Measurements from ENCODE around the gene TRPV5. TPM values are rescaled to one million over a fixed set of nuclear protein-coding genes. Genes with fewer than 3 reads are reported as not detected.
A peak's percentile ranks its signal among the peaks of the same experiment; 100 is the strongest.

The TRPV5 gene
- total RNA-seq, 1 donor from 2014 or later, result not detected

GRCh38 chr7:142872106-142872675, 61.4 kb downstream of the TRPV5 start:
- Mint-ChIP-seq H3K27me3 (ENCODE audit: unreplicated experiment) (no peaks in the 10 kb centered on the region), H3K4me3 (ENCODE audit: unreplicated experiment) (no peak overlapping the region), H3K9me3 (ENCODE audit: unreplicated experiment) (no peaks in the 10 kb centered on the region), H3K27ac (ENCODE audit: unreplicated experiment) (no peak overlapping the region), H3K4me1 (ENCODE audit: unreplicated experiment) (no peaks in the 10 kb centered on the region), H3K36me3 (ENCODE audit: unreplicated experiment) (no peaks in the 10 kb centered on the region)
- DNase-seq (ENCODE audit: extremely low spot score, unreplicated experiment), result peak; percentile 82
- TF ChIP-seq CTCF (IDR thresholded peaks at IDR 0.05), result no peak

- H3K36me3 Mint-ChIP-seq (ENCODE audit: unreplicated experiment), result no peaks in the 10 kb centered on the region
- no peak overlapping the region for H3K4me3 Mint-ChIP-seq (ENCODE audit: unreplicated experiment)
- no peaks in the 10 kb centered on the region for H3K4me1 Mint-ChIP-seq (ENCODE audit: unreplicated experiment)
- TF ChIP-seq CTCF (IDR thresholded peaks at IDR 0.05), result no peak
- DNase-seq (ENCODE audit: extremely low spot score, unreplicated experiment), result peak; percentile 80
- H3K9me3 Mint-ChIP-seq (ENCODE audit: unreplicated experiment), result no peaks in the 10 kb centered on the region
- H3K27me3 Mint-ChIP-seq (ENCODE audit: unreplicated experiment), result no peaks in the 10 kb centered on the region
- no peak overlapping the region for H3K27ac Mint-ChIP-seq (ENCODE audit: unreplicated experiment)
Measured at GRCh38 chr7:142871260-142872105, 62.1 kb downstream of the TRPV5 start.

GRCh38 chr7:142870566-142871259, 62.8 kb downstream of the TRPV5 start:
- DNase-seq (ENCODE audit: extremely low spot score, unreplicated experiment), result no peak
- no peak overlapping the region for H3K27ac Mint-ChIP-seq (ENCODE audit: unreplicated experiment)
- H3K4me3 Mint-ChIP-seq (ENCODE audit: unreplicated experiment), result no peak overlapping the region
- H3K9me3 Mint-ChIP-seq (ENCODE audit: unreplicated experiment), result no peaks in the 10 kb centered on the region
- H3K36me3 Mint-ChIP-seq (ENCODE audit: unreplicated experiment), result no peaks in the 10 kb centered on the region
- TF ChIP-seq CTCF (IDR thresholded peaks at IDR 0.05), result no peak
- H3K27me3 Mint-ChIP-seq (ENCODE audit: unreplicated experiment), result no peaks in the 10 kb centered on the region
- H3K4me1 Mint-ChIP-seq (ENCODE audit: unreplicated experiment), result no peaks in the 10 kb centered on the region

DNA sequence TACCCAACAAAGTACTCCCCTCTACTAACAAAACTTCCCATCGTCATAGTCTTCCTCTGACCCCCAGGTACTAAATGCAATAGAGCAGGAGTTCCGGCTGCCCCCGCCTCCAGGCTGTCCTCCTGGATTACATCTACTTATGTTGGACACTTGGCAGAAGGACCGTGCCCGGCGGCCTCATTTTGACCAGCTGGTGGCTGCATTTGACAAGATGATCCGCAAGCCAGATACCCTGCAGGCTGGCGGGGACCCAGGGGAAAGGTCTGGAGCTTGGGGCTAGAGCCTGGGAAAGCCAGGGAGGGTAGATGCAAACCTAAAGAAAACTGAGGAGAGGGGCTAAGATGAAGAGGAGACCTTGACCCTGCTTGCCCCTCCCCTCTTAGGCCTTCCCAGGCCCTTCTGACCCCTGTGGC, 63.4 kb downstream of the TRPV5 start:
- H3K4me3 Mint-ChIP-seq (ENCODE audit: unreplicated experiment), result no peak overlapping the region
- no peaks in the 10 kb centered on the region for H3K27me3 Mint-ChIP-seq (ENCODE audit: unreplicated experiment)

More for the DNA sequence above, 63.4 kb downstream of the TRPV5 start:
- Mint-ChIP-seq H3K9me3 (ENCODE audit: unreplicated experiment) (no peaks in the 10 kb centered on the region), H3K36me3 (ENCODE audit: unreplicated experiment) (no peaks in the 10 kb centered on the region), H3K4me1 (ENCODE audit: unreplicated experiment) (no peaks in the 10 kb centered on the region), H3K27ac (ENCODE audit: unreplicated experiment) (no peak overlapping the region)
- no peak for TF ChIP-seq CTCF (IDR thresholded peaks at IDR 0.05)
- peak; percentile 60 for DNase-seq (ENCODE audit: extremely low spot score, unreplicated experiment)
